MCF 10A (cell line): ENCODE measurements around the gene LIN37. TPM values are rescaled to one million over a fixed set of nuclear protein-coding genes. Genes with fewer than 3 reads are reported as not detected.

ENCODE experiments used
- BruUV-seq: library from RNA; stranded (reverse); fragments of 400-500 nt; replicated peaks from 2 replicates; lab custom pipeline; 2021; lab: Mats Ljungman, UMichigan
- CTCF ChIA-PET: fragments of 300-600 bp; sonication (Branson Sonifier 250); formaldehyde crosslinking; extraction: SDS; loops from one replicate; lab custom pipeline; 2021; ENCODE audit warnings: antibody characterized with exemption, inconsistent platforms; lab: Yijun Ruan, JAX
- POLR2A ChIA-PET: fragments of 300-600, 350-650 bp; sonication (Branson Sonifier 250); formaldehyde crosslinking; extraction: SDS; loops from one replicate; lab custom pipeline; 2020; ENCODE audit warnings: antibody characterized with exemption, inconsistent platforms; lab: Yijun Ruan, JAX
- DNase-seq: peaks from one replicate; pipeline ENCODE4 v3.0.0-alpha.2; 2018; ENCODE audit not compliant: unreplicated experiment
- H3K27ac Mint-ChIP-seq: one replicate; pipeline ENCODE4 v1.8.0; 2022; ENCODE audit warnings: mild to moderate bottlenecking, low read depth, mixed read lengths; ENCODE audit not compliant: unreplicated experiment
- H3K27me3 Mint-ChIP-seq: one replicate; pipeline ENCODE4 v1.8.0; 2022; ENCODE audit warnings: mixed read lengths; ENCODE audit not compliant: insufficient read depth, unreplicated experiment
- H3K36me3 Mint-ChIP-seq: one replicate; pipeline ENCODE4 v1.8.0; 2022; ENCODE audit warnings: mild to moderate bottlenecking, moderate library complexity, mixed read lengths; ENCODE audit not compliant: insufficient read depth, unreplicated experiment
- H3K4me1 Mint-ChIP-seq: one replicate; pipeline ENCODE4 v1.8.0; 2022; ENCODE audit warnings: mixed read lengths; ENCODE audit not compliant: insufficient read depth, unreplicated experiment
- H3K4me3 Mint-ChIP-seq: one replicate; pipeline ENCODE4 v1.8.0; 2022; ENCODE audit warnings: mild to moderate bottlenecking, moderate library complexity, mixed read lengths; ENCODE audit not compliant: unreplicated experiment
- H3K9me3 Mint-ChIP-seq: one replicate; pipeline ENCODE4 v1.8.0; 2022; ENCODE audit warnings: mixed read lengths; ENCODE audit not compliant: unreplicated experiment
- intact Hi-C: fragments of 100-400 bp; cut with micrococcal nuclease; formaldehyde crosslinking; loops from 2 replicates; pipeline ENCODE4 v1.14.1; 2022
- total RNA-seq: library from RNA; stranded (reverse); gene quantifications from 2 replicates; pipeline ENCODE4 v1.2.3, GENCODE V29; 2022
- TF ChIP-seq, protein P1 (sequence below): fragments of 200-600 bp; IDR thresholded peaks from one replicate; pipeline ENCODE4 v1.8.0; 2022; ENCODE audit warnings: antibody characterized with exemption, mild to moderate bottlenecking; ENCODE audit not compliant: unreplicated experiment

The LIN37 gene
- total RNA-seq, 1 experiment from 2014 or later, result 19.6 TPM

DNA sequence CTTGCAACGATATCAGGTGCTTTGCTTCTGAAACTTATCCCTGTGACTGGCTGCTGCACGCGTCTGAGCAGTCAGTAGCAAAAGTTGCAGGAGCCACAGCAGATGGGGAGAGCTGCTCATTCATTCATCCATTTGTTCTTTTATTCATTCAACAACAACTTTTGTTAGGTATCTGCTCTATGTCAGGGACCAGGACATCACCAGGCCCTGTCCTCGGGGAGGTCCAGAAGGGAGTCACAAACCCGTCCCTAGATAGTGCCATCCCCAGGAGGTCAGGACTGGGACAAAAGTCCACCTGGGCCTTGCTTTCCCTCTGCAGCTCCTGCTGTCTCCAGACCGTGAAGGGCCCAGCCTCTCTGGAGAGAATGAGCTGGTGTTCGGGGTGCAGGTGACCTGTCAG is 29.6 kb downstream of the LIN37 start:
- H3K27me3 Mint-ChIP-seq, result no peaks in the 10 kb centered on the region
- H3K36me3 Mint-ChIP-seq, result peaks cover 6% of the 10 kb centered on the region
- H3K4me1 Mint-ChIP-seq, result peaks cover 17% of the 10 kb centered on the region
- BruUV-seq, result no TSS peak
- ChIA-PET CTCF (no interaction called here), POLR2A (no interaction called here)
- no peaks in the 10 kb centered on the region for H3K9me3 Mint-ChIP-seq
- TF ChIP-seq, protein P1, sequence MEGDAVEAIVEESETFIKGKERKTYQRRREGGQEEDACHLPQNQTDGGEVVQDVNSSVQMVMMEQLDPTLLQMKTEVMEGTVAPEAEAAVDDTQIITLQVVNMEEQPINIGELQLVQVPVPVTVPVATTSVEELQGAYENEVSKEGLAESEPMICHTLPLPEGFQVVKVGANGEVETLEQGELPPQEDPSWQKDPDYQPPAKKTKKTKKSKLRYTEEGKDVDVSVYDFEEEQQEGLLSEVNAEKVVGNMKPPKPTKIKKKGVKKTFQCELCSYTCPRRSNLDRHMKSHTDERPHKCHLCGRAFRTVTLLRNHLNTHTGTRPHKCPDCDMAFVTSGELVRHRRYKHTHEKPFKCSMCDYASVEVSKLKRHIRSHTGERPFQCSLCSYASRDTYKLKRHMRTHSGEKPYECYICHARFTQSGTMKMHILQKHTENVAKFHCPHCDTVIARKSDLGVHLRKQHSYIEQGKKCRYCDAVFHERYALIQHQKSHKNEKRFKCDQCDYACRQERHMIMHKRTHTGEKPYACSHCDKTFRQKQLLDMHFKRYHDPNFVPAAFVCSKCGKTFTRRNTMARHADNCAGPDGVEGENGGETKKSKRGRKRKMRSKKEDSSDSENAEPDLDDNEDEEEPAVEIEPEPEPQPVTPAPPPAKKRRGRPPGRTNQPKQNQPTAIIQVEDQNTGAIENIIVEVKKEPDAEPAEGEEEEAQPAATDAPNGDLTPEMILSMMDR, result no peak
- no peak overlapping the region for H3K27ac Mint-ChIP-seq
- intact Hi-C loops, result loop anchor here (10.0 kb wide), 1 partner anchor 157 kb away; the partner anchor contains the start of gene LRFN3
- DNase-seq, result no peak
- H3K4me3 Mint-ChIP-seq, result no peak overlapping the region

DNA sequence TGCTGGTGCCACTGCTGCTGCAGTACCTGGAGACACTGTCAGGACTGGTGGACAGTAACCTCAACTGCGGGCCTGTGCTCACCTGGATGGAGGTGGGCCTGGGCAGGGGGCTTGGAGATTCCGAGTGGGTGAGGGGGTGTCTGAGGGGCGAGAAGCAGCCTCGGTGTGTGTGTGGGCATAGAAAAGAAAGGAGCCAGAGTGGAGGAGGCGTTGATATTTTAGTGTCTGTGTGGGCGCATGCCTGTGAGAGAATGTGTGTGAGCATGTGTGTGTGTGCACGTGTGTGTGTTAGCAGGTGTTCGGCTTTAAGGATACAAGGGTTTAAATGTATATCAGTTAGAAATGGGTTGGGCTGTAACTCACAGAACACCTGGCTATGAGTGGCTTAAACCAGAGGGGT is 30.7 kb downstream of the LIN37 start:
- intact Hi-C loops, result loop anchor here (10.0 kb wide), 1 partner anchor 156 kb away; the partner anchor contains the start of gene LRFN3
- Mint-ChIP-seq H3K4me1 (peaks cover 17% of the 10 kb centered on the region), H3K27me3 (no peaks in the 10 kb centered on the region), H3K27ac (no peak overlapping the region), H3K9me3 (no peaks in the 10 kb centered on the region), H3K36me3 (peaks cover 6% of the 10 kb centered on the region), H3K4me3 (no peak overlapping the region)
- ChIA-PET POLR2A (no interaction called here), CTCF (no interaction called here)
- BruUV-seq, result no TSS peak
- TF ChIP-seq, protein P1, result no peak
- no peak for DNase-seq

DNA sequence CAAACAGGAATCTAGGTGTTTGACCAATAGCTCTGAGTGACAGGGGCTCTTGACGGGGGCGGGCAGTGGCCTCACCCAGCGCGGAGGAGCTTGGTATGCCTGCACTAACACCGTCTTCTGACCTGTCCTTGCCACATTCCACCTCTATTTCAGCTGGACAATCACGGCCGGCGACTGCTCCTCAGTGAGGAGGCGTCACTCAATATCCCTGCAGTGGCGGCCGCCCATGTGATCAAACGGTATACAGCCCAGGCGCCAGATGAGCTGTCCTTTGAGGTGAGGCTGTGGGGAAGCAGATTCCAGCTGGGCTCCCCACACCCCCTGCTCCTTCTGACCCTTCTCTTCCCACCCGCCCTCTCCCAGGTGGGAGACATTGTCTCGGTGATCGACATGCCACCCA is 31.7 kb downstream of the LIN37 start:
- Mint-ChIP-seq H3K4me1 (peaks cover 10% of the 10 kb centered on the region), H3K27me3 (no peaks in the 10 kb centered on the region), H3K27ac (no peak overlapping the region), H3K4me3 (no peak overlapping the region), H3K36me3 (no peaks in the 10 kb centered on the region), H3K9me3 (no peaks in the 10 kb centered on the region)
- POLR2A ChIA-PET, result no interaction called here
- no peak for DNase-seq
- no TSS peak for BruUV-seq
- CTCF ChIA-PET, result no interaction called here
- TF ChIP-seq, protein P1, result no peak
- intact Hi-C loops, result no loop called here

DNA sequence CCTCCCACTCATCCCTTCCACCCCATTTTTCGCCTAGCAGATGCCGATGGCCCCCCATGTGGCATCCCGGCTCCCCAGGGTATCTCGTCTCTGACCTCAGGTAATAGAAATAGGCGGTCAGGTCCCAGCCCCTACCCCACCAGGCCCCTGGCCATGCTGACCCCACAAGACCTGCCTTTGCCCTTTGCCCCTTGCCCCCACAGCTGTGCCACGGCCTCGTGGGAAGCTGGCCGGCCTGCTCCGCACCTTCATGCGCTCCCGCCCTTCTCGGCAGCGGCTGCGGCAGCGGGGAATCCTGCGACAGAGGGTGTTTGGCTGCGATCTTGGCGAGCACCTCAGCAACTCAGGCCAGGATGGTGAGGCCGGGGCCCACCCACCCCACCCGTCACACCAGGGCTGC is 32.3 kb downstream of the LIN37 start:
- intact Hi-C loops, result no loop called here
- BruUV-seq, result no TSS peak
- no peak overlapping the region for H3K4me3 Mint-ChIP-seq
- H3K27ac Mint-ChIP-seq, result no peak overlapping the region
- DNase-seq, result no peak
- POLR2A ChIA-PET, result no interaction called here
- H3K4me1 Mint-ChIP-seq, result peaks cover 10% of the 10 kb centered on the region
- no peaks in the 10 kb centered on the region for H3K36me3 Mint-ChIP-seq
- no peaks in the 10 kb centered on the region for H3K27me3 Mint-ChIP-seq
- TF ChIP-seq, protein P1, result no peak
- no peaks in the 10 kb centered on the region for H3K9me3 Mint-ChIP-seq
- CTCF ChIA-PET, result no interaction called here
